ENCODE measurements around the gene PRKAG2. TPM values are rescaled to one million over a fixed set of nuclear protein-coding genes. Genes with fewer than 3 reads are reported as not detected.

Gene PRKAG2
- total and polyA plus RNA-seq, 2 experiments from 2014 or later, result 9.1 to 14.9 TPM

DNA sequence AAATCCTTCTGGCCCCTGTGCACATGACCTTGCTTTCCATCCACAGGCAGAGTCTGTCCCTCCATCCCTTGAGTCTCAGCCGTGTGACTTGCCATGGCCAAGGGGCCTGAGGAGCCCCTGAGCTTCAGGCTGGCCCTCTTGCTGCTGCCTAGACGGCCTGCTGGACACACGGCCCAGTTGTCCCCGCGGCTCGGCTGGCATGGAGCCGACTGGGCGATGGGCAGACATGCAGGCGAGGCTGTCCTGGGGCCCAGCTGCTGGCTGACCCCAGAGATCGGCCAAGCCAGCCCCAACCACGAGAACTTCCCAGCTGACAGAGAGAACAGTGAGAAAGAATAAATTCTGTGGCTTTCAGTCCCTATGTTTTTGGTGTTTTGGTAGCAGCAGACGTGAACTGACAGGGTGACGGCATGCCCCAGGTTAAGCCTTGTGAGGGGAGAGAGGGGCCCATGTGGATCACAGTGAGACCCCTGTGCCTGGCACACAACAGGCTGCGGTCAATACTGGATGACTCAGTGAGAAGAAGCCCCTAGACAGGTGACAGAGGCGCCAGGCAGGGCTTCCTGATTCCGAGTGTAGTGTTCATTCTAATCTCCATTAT is 11.7 kb downstream of the PRKAG2 start:
- no peak overlapping the region for H2AFZ ChIP-seq
- Mint-ChIP-seq H3K27ac (no peak overlapping the region), H3K4me3 (no peak overlapping the region), H3K9me3 (no peaks in the 10 kb centered on the region), H3K4me1 (peaks cover 20% of the 10 kb centered on the region), H3K36me3 (ENCODE audit: low read depth) (no peaks in the 10 kb centered on the region), H3K27me3 (ENCODE audit: insufficient read depth, low read depth, poor library complexity) (peaks cover 9% of the 10 kb centered on the region)
- ATAC-seq (no peak), DNase-seq (ENCODE audit: low spot score) (no peak)
- no peak overlapping the region for H3K4me3 ChIP-seq
- no peaks in the 10 kb centered on the region for H4K20me1 ChIP-seq (replicated peaks; ENCODE audit: insufficient read depth)
- no peaks in the 10 kb centered on the region for H3K27me3 ChIP-seq (ENCODE audit: insufficient read depth)
- H3K4me1 ChIP-seq (ENCODE audit: insufficient read depth), result peaks cover 8% of the 10 kb centered on the region
- no peaks in the 10 kb centered on the region for H3K9me2 ChIP-seq (ENCODE audit: insufficient read depth)
- H3K27ac ChIP-seq (ENCODE audit: low read depth), result no peak overlapping the region
- H3K79me2 ChIP-seq (replicated peaks; ENCODE audit: insufficient read depth), result no peaks in the 10 kb centered on the region
- H3K4me2 ChIP-seq, result no peak overlapping the region
- no peaks in the 10 kb centered on the region for H3K36me3 ChIP-seq (ENCODE audit: insufficient read depth)
- TF ChIP-seq, protein P1, sequence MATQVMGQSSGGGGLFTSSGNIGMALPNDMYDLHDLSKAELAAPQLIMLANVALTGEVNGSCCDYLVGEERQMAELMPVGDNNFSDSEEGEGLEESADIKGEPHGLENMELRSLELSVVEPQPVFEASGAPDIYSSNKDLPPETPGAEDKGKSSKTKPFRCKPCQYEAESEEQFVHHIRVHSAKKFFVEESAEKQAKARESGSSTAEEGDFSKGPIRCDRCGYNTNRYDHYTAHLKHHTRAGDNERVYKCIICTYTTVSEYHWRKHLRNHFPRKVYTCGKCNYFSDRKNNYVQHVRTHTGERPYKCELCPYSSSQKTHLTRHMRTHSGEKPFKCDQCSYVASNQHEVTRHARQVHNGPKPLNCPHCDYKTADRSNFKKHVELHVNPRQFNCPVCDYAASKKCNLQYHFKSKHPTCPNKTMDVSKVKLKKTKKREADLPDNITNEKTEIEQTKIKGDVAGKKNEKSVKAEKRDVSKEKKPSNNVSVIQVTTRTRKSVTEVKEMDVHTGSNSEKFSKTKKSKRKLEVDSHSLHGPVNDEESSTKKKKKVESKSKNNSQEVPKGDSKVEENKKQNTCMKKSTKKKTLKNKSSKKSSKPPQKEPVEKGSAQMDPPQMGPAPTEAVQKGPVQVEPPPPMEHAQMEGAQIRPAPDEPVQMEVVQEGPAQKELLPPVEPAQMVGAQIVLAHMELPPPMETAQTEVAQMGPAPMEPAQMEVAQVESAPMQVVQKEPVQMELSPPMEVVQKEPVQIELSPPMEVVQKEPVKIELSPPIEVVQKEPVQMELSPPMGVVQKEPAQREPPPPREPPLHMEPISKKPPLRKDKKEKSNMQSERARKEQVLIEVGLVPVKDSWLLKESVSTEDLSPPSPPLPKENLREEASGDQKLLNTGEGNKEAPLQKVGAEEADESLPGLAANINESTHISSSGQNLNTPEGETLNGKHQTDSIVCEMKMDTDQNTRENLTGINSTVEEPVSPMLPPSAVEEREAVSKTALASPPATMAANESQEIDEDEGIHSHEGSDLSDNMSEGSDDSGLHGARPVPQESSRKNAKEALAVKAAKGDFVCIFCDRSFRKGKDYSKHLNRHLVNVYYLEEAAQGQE (IDR thresholded peaks at IDR 0.05; ENCODE audit: unreplicated experiment), result no peak
- TF ChIP-seq POLR2AphosphoS5 (IDR thresholded peaks at IDR 0.05; ENCODE audit: low read depth) (no peak), ZNF331 (CRISPR knock-in tag; IDR thresholded peaks at IDR 0.05; ENCODE audit: low read depth) (no peak), STAT1 (IDR thresholded peaks at IDR 0.05; ENCODE audit: unreplicated experiment) (no peak), ZNF462 (CRISPR knock-in tag; IDR thresholded peaks at IDR 0.05) (no peak), EZH2 (IDR thresholded peaks at IDR 0.05; ENCODE audit: low read depth, unreplicated experiment) (no peak), JUNB (IDR thresholded peaks at IDR 0.05; ENCODE audit: unreplicated experiment) (no peak), ZNF114 (CRISPR knock-in tag; IDR thresholded peaks at IDR 0.05) (no peak), CREB1 (CRISPR knock-in tag; IDR thresholded peaks at IDR 0.05; ENCODE audit: low read depth) (no peak), EZH2phosphoT487 (IDR thresholded peaks at IDR 0.05; ENCODE audit: unreplicated experiment) (no peak), ETS1 (IDR thresholded peaks at IDR 0.05) (no peak), NANOG (IDR thresholded peaks at IDR 0.05; ENCODE audit: borderline replicate concordance) (no peak)
- TF ChIP-seq, protein P2, sequence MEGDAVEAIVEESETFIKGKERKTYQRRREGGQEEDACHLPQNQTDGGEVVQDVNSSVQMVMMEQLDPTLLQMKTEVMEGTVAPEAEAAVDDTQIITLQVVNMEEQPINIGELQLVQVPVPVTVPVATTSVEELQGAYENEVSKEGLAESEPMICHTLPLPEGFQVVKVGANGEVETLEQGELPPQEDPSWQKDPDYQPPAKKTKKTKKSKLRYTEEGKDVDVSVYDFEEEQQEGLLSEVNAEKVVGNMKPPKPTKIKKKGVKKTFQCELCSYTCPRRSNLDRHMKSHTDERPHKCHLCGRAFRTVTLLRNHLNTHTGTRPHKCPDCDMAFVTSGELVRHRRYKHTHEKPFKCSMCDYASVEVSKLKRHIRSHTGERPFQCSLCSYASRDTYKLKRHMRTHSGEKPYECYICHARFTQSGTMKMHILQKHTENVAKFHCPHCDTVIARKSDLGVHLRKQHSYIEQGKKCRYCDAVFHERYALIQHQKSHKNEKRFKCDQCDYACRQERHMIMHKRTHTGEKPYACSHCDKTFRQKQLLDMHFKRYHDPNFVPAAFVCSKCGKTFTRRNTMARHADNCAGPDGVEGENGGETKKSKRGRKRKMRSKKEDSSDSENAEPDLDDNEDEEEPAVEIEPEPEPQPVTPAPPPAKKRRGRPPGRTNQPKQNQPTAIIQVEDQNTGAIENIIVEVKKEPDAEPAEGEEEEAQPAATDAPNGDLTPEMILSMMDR (conservative IDR thresholded peaks at IDR 0.05; ENCODE audit: low read depth in 2 of 2), result no peak
- no peaks in the 10 kb centered on the region for H3F3A ChIP-seq (replicated peaks; ENCODE audit: low read depth)
